Endodermal cell (in vitro differentiated cells): ENCODE results near the gene SPCS2. TPM values are rescaled to one million over a fixed set of nuclear protein-coding genes. Genes with fewer than 3 reads are reported as not detected.

Source experiments
- DNase-seq: peaks from one replicate; pipeline ENCODE4 v3.0.0-alpha.2; 2017
- H3K27ac ChIP-seq: 2 replicates; pipeline ENCODE4 v1.5.1; 2013; ENCODE audit warnings: mild to moderate bottlenecking, low read depth, low read length, moderate library complexity
- H3K27me3 ChIP-seq: 2 replicates; pipeline ENCODE4 v1.6.1; 2013; ENCODE audit warnings: mild to moderate bottlenecking, low read length, moderate library complexity; ENCODE audit not compliant: insufficient read depth, control insufficient read depth, poor library complexity, severe bottlenecking
- H3K36me3 ChIP-seq: 2 replicates; pipeline ENCODE4 v1.7.0; 2013; ENCODE audit warnings: mild to moderate bottlenecking, low read length, moderate library complexity; ENCODE audit not compliant: control insufficient read depth, insufficient read depth
- H3K4me1 ChIP-seq: one replicate; pipeline ENCODE4 v1.7.0; 2013; ENCODE audit warnings: low read length; ENCODE audit not compliant: control insufficient read depth, insufficient read depth
- H3K4me3 ChIP-seq: 2 replicates; pipeline ENCODE4 v1.5.1; 2013; ENCODE audit warnings: mild to moderate bottlenecking, low read length, moderate library complexity
- H3K9ac ChIP-seq: 2 replicates; pipeline ENCODE4 v1.6.1; 2013; ENCODE audit warnings: mild to moderate bottlenecking, low read length, moderate library complexity; ENCODE audit not compliant: poor library complexity, severe bottlenecking; ENCODE audit errors: extremely low read depth
- H3K9me3 ChIP-seq: 2 replicates; pipeline ENCODE4 v1.6.1; 2013; ENCODE audit warnings: mild to moderate bottlenecking, low read length, moderate library complexity; ENCODE audit not compliant: control insufficient read depth
- H3K27ac Mint-ChIP-seq: 2 replicates; pipeline ENCODE4 v1.8.0; 2020; ENCODE audit warnings: mixed read lengths
- H3K27me3 Mint-ChIP-seq: 2 replicates; pipeline ENCODE4 v1.8.0; 2021; ENCODE audit warnings: mild to moderate bottlenecking, mixed read lengths; ENCODE audit not compliant: insufficient read depth
- H3K36me3 Mint-ChIP-seq: 2 replicates; pipeline ENCODE4 v1.8.0; 2020; ENCODE audit warnings: low read depth, mixed read lengths
- H3K4me1 Mint-ChIP-seq: 2 replicates; pipeline ENCODE4 v1.8.0; 2020; ENCODE audit warnings: mixed read lengths
- H3K4me3 Mint-ChIP-seq: 2 replicates; pipeline ENCODE4 v1.8.0; 2020; ENCODE audit warnings: mild to moderate bottlenecking, moderate library complexity, mixed read lengths
- H3K9me3 Mint-ChIP-seq: 2 replicates; pipeline ENCODE4 v1.8.0; 2020; ENCODE audit warnings: mild to moderate bottlenecking, mixed read lengths
- WGBS, 2 experiments: methylation state at CpG; one replicate each; pipeline versions ENCODE4 v1.1.5 to v1.1.7; 2013; ENCODE audit warnings: missing lambda C conversion rate in 2 of 2, mixed read lengths in 1 of 2; ENCODE audit not compliant: insufficient coverage in 1 of 2, insufficient read length in 1 of 2; 5-methylcytosine and 5-hydroxymethylcytosine counted together
- total RNA-seq, 2 donors: library from RNA; stranded (reverse); fragmentation: NEBNext Ultra II Directional in 1 of 2; extraction: Animal tissue kit (Norgen Biotek cat#: 25700) in 1 of 2; gene quantifications; 2 replicates in 1 of 2; 3 replicates in 1 of 2; pipeline ENCODE4 v1.2.1, GENCODE V29; 2021
- TF ChIP-seq, protein P1 (sequence below): fragments of 200-600 bp; sonication (generic); conservative IDR thresholded peaks from 2 replicates; pipeline ENCODE4 v1.5.0; 2021; ENCODE audit warnings: antibody characterized with exemption, mild to moderate bottlenecking

SPCS2 gene
- total RNA-seq, 2 donors from 2014 or later: 131 to 141 TPM

- no peak for DNase-seq
- Histone ChIP-seq H3K36me3 (peaks cover 4% of the 10 kb centered on the region), H3K4me1 (no peaks in the 10 kb centered on the region), H3K9ac (no peak overlapping the region), H3K27me3 (peaks cover 14% of the 10 kb centered on the region), H3K4me3 (no peak overlapping the region), H3K9me3 (no peaks in the 10 kb centered on the region), H3K27ac (no peak overlapping the region)
- Mint-ChIP-seq H3K36me3 (peaks cover 16% of the 10 kb centered on the region), H3K4me3 (no peak overlapping the region), H3K27me3 (peaks cover 3% of the 10 kb centered on the region), H3K9me3 (no peaks in the 10 kb centered on the region), H3K27ac (no peak overlapping the region), H3K4me1 (no peaks in the 10 kb centered on the region)
- WGBS, 2 experiments: 90 to 100% methylated on average over 2 to 3 of the region's 3 CpGs
- TF ChIP-seq, protein P1, sequence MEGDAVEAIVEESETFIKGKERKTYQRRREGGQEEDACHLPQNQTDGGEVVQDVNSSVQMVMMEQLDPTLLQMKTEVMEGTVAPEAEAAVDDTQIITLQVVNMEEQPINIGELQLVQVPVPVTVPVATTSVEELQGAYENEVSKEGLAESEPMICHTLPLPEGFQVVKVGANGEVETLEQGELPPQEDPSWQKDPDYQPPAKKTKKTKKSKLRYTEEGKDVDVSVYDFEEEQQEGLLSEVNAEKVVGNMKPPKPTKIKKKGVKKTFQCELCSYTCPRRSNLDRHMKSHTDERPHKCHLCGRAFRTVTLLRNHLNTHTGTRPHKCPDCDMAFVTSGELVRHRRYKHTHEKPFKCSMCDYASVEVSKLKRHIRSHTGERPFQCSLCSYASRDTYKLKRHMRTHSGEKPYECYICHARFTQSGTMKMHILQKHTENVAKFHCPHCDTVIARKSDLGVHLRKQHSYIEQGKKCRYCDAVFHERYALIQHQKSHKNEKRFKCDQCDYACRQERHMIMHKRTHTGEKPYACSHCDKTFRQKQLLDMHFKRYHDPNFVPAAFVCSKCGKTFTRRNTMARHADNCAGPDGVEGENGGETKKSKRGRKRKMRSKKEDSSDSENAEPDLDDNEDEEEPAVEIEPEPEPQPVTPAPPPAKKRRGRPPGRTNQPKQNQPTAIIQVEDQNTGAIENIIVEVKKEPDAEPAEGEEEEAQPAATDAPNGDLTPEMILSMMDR: no peak
These were observed 52.6 kb downstream of the SPCS2 start for GRCh38 chr11:75001686-75002085.

DNA sequence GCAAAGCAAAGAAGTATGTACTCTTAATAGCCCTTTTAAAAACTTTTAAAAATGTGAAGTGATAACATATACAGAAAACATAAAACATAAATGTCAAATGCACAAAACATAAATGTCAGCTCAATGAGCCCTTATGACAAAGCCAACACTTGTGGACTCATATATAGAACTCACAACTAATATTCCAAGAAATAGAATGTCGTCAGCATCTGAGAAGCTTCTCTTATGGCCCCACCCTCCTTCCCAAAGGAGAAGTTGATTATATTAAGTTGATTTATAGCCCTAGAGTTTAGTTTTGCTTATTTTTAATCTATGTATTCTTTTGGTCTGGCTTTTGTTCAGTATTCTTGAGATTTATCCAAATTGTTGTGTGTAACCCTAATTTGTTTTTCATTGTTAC is 53.5 kb downstream of the SPCS2 start:
- H3K36me3 ChIP-seq: peaks cover 4% of the 10 kb centered on the region
- H3K4me1 ChIP-seq: no peaks in the 10 kb centered on the region
- H3K4me3 Mint-ChIP-seq: no peak overlapping the region
- 100% methylated on average over 1 of the region's 1 CpG; no CpG with 5 or more reads in 1 of the 2 experiments for WGBS, 2 experiments
- H3K4me1 Mint-ChIP-seq: no peaks in the 10 kb centered on the region
- no peaks in the 10 kb centered on the region for H3K9me3 ChIP-seq
- TF ChIP-seq, protein P1: no peak
- H3K27me3 Mint-ChIP-seq: peaks cover 3% of the 10 kb centered on the region
- H3K9ac ChIP-seq: no peak overlapping the region
- H3K36me3 Mint-ChIP-seq: peaks cover 16% of the 10 kb centered on the region
- no peak overlapping the region for H3K27ac Mint-ChIP-seq
- no peak for DNase-seq
- no peak overlapping the region for H3K4me3 ChIP-seq
- H3K9me3 Mint-ChIP-seq: no peaks in the 10 kb centered on the region
- H3K27me3 ChIP-seq: peaks cover 20% of the 10 kb centered on the region
- no peak overlapping the region for H3K27ac ChIP-seq

DNA sequence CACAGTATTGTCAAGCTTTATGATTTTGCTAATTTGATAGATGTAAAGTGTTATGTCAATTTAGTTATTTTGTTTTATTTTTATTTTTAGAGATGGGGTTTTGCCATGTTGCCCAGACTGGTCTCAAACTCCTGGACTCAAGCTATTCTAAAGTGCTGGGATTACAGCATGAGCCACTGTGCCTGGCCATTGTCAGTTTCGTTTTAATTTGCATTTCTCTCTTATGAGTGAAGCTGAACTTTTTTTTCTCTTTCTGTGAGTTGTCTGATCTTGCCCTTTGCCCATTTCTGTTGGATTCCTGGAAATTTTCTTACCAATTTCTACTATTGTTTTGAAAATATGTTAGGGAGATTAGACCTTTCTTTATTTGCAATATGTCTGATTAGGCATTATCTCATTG is 55.1 kb downstream of the SPCS2 start:
- peaks cover 14% of the 10 kb centered on the region for H3K27me3 ChIP-seq
- H3K9me3 ChIP-seq: no peaks in the 10 kb centered on the region
- no peak overlapping the region for H3K4me3 ChIP-seq
- no peak overlapping the region for H3K4me3 Mint-ChIP-seq
- H3K4me1 ChIP-seq: no peaks in the 10 kb centered on the region
- no peak overlapping the region for H3K27ac Mint-ChIP-seq
- no peaks in the 10 kb centered on the region for H3K9me3 Mint-ChIP-seq
- 88 to 100% methylated on average over 1 of the region's 1 CpG for WGBS, 2 experiments
- no peak overlapping the region for H3K27ac ChIP-seq
- no peaks in the 10 kb centered on the region for H3K4me1 Mint-ChIP-seq
- H3K36me3 ChIP-seq: peaks cover 4% of the 10 kb centered on the region
- TF ChIP-seq, protein P1: no peak
- H3K27me3 Mint-ChIP-seq: no peaks in the 10 kb centered on the region
- H3K36me3 Mint-ChIP-seq: peaks cover 21% of the 10 kb centered on the region
- H3K9ac ChIP-seq: no peak overlapping the region
- no peak for DNase-seq
